Hepatocyte (in vitro differentiated cells): ENCODE measurements around the gene TMC8.

Experiments used
- CTCF ChIP-seq: fragments of 200-600 bp; sonication (generic); IDR thresholded peaks from 2 replicates; pipeline ENCODE4 v1.5.1; 2016; ENCODE audit warnings: antibody characterized with exemption, mild to moderate bottlenecking; ENCODE audit not compliant: poor library complexity
- EZH2 ChIP-seq: fragments of 200-600 bp; sonication (generic); IDR thresholded peaks from 2 replicates; pipeline ENCODE4 v1.6.1; 2016; ENCODE audit warnings: antibody characterized with exemption, mild to moderate bottlenecking, borderline replicate concordance

GRCh38 chr17:78130090-78130436, 508 bp upstream of the TMC8 start:
- TF ChIP-seq CTCF (no peak), EZH2 (no peak)
